HG02763 (cell line): ENCODE results near the gene FLT3LG.
A peak's percentile ranks its signal among the peaks of the same experiment; 100 is the strongest.

ENCODE experiments used
- ATAC-seq: cut with Tn5 transposase; IDR thresholded peaks from one replicate; pipeline ENCODE4 v1.9.1; 2021; ENCODE audit warnings: mild to moderate bottlenecking, moderate library complexity; ENCODE audit not compliant: unreplicated experiment

FLT3LG gene, protein sequence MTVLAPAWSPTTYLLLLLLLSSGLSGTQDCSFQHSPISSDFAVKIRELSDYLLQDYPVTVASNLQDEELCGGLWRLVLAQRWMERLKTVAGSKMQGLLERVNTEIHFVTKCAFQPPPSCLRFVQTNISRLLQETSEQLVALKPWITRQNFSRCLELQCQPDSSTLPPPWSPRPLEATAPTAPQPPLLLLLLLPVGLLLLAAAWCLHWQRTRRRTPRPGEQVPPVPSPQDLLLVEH

DNA sequence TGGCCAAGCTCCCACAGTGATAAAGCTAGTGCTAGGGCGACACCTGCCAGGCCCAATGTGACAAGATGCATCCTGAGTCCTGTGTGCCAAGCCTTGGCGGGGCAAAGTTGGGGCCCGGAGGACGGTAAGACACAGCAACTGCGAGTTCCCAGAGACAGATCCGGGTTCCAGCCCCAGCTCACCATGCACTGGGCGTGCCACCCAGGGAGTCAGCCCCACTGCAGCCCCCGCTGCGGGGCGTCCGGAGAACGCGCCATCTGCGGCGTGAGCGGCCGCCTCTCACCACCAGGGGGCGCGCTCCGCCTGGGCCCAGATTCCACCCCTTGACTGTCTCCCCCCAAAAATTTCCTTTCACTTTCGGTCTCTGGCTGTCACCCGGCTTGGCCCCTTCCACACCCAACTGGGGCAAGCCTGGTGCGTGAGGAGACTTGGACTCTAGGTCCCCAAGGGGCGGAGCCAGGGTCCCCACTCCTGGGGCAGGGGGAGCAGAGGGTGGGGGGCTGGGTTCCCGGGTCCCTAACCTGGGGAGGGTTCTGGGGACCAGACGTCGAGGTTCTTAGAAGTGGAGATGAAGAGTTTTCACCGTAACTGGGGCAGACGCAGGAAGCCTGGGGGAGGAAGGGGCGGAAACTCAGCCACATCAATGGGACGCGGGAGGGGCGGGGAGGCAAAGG, at the start of gene FLT3LG:
FLT3LG (plus strand) TSS at position 348 of the 674 bp plus-strand sequence. CDS start 425 bp downstream, outside the sequence.
- peak; percentile 62 for ATAC-seq

DNA sequence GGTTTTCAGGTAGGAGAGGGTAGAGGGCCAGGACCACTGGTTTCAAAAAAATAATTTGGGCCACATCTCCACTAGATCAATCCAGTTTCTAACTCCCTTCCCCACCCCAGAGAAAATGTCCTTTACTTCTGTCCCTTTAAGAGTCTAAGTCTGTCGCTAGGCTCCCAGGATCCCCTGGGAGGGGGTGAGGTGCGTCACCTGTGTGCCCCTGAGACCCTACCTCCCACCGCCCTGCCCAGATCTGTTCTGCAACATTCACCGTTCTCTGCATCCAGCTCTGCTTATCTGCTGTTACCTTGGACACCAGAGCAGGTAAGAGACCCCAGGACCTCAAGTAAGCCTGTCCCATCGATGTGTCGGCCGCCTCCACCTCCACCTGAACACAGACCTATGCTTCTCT, 48.8 kb upstream of the FLT3LG start, which contains the start of gene GFY:
GFY (plus strand) TSS at position 211 of the 400 bp plus-strand sequence. CDS start 1,043 bp downstream, outside the sequence.
- ATAC-seq, result no peak

DNA sequence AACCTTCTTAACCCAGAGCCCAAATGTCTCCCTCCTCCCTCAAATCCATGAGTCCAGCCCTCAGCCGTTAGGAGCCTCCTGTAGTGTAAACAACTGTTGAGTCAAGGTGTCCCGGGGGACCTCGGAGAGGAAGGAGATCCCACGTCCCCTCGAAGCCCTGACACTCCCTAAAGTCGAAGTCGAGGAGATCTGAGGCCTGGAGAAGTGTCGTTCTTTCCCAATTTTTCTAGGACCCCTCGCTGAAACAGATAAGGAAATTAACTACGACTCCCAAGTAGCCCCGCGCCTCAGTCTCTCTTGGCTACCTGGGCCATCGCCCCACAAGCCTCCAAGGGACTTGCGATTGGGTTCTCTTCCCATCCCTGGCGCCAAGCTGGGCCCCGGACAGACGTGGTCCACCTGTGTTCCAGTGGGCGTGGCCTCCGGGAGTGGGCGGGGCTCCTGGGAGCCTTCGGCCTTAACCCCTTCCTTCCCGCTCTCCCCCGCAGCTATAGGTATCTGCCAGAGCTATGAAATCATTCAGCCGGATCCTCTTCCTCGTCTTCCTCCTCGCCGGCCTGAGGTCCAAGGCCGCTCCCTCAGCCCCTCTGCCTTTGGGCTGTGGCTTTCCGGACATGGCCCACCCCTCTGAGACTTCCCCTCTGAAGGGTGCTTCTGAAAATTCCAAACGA, 48.0 kb upstream of the FLT3LG start:
- no peak for ATAC-seq

DNA sequence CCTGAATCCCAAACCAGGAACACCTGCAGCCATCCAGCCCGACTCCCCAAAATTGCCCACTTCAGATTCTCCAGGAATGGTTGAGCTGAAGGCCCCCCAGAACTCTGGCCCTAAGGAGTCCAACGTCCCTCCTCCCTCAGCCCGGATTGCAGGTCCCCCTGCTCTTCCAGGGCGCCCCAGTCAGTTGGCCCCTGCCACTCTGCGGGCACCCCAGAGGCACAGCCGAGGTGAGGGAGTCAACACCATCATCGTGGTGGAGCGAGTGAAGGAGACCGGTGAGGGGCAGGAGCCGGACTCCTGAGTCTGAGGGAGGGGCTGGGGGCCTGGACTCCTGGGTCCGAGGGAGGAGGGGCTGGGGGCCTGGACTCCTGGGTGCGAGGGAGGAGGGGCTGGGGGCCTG, 46.7 kb upstream of the FLT3LG start:
- no peak for ATAC-seq

DNA sequence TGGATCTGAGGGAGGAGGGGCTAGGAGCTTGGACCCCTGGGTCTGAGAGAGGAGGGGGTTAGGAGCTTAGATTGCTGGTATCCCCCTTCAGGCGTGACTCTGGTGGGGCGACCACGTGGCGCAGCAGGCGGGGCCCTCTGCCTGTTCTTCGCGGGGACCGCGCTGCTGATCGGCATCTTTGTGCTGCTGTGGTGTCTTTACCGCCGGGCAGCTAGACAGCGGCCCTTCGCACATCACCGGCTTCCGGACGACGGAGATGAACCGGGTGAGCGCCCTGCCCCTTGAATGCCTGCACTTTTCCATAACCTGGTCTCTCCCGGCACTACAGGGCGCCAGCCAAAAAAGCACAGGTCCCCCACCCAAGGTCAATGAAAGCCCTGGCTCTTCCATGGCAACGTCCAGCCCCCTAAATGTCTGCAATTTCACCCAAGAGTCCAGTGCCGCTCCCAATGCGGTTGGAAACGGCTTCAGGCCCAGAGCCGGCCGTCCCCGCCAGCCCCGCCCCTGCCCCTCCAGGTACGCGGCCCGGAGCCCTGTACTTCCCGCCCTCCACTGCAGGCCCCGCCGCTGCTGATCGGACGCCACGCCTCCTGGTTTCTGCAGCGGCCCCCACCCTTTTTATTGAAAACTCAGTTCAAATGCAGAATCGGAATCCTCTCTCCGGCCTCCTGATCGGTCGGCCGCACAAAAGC, 46.0 kb upstream of the FLT3LG start:
- no peak for ATAC-seq

DNA sequence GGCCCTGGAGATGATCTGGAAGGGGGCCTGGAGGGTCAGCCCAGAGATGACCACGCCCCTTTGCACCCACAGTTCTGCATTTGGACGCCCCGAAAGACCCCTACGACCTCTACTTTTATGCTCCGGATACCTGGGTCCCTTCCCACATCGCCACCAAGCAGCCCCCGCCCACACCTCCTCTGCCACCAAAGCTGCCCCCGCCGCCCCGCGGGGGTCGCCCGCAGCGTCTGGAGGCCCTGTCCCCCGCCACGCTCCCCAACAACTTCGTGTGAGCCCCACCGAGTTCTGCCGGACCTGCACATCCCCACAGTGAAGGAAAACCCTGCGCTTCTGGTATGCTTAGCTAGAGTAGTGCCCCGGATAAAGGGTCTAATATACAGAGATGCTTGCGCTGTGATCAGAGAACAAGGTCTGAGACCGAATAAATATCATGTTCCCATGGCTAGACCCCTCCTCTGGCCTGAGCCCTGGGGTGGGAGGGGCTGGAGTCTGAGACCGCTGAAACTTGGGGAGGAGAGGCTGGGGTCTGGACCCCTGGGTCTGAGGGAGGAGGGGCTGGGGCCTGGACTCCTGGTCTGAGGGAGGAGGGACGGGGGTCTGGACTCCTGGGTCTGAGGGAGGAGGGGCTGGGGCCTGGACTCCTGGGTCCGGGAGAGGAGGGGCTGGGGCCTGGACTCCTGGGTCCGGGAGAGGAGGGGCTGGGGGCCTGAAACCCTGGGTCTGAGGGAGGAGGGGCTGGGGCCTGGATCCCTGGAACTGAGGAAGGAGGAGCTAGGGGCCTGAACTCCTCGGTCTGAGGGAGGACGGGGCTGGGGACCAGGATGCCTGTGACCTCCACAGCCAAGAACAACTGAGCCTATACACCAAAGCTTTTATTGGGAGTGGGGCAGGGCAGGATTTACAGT, 45.2 kb upstream of the FLT3LG start:
- no peak for ATAC-seq

DNA sequence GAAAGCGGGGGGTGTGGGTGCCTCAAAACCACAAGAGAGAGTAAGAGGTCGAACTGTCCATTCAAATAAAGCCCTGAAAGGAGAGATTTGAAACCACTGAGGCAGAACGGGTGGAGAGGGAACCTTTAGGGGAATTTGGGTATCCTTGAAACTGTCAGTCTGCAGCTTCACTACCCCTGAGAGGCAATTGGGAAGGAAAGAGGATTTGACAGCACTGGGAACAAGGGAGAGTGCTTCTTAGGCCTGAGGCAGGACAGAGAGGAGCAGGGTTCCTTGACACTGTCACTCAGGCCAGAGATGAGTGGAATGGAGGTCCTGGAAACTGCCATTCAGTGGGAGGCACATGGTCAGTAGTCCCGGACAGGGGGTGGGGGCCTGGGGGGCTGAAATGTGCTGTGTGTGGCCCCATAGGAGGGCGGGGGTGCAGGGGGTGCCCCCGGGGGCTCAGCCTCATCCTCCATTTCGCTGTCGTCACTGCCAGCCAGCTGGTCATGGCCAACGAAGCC, 43.8 kb upstream of the FLT3LG start:
- no peak for ATAC-seq

DNA sequence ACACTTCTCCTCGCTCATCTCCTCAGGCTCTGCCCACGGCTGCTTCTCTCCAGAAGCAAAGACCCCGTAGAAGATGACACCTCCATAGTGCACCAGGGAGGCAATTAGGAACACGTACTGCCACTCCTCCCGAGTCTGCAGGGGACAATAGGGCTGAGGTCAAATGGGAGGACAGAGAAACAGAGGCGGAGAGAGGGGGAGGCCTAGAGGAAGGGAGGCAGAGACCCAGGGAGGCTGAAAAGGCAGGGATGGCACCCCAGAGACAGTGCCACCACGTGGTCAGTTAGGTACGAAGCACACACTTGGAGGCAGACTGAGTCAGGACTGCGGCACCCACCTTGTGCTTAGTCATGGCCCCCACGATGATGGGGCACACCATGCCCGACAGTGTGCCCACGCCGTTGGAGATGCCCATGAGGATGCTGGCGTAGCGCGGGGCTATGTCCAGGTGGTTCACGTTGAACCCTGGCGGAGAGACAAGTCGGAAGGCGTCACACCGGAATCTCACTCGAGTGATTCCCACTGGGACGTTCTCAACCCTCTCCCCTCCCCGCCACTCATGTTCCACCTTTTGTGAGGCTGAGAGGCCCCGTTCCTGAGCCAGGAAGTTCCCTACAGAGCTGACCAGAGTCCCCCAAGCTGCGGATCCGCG, 43.2 kb upstream of the FLT3LG start:
- no peak for ATAC-seq

DNA sequence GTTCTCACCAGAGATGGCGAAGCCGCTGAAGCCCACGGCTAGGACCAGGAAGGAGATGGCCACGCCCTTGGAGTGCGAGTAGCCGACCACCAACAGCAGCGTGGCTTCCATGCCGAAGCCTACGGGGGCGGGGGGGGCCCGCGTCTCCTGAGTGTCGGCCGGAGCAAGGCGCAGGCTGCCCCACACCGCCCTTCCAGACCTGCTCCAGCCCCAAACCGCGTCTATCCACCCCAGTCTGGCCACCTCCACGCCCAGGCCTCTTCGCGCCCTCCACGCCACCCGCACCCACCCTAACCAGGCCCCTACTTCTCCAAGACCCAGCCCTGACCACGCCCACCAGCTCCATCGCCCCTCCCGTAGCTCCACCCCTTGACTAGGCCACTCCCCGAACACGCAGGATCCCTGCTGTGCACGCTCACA, 42.7 kb upstream of the FLT3LG start:
- no peak for ATAC-seq

DNA sequence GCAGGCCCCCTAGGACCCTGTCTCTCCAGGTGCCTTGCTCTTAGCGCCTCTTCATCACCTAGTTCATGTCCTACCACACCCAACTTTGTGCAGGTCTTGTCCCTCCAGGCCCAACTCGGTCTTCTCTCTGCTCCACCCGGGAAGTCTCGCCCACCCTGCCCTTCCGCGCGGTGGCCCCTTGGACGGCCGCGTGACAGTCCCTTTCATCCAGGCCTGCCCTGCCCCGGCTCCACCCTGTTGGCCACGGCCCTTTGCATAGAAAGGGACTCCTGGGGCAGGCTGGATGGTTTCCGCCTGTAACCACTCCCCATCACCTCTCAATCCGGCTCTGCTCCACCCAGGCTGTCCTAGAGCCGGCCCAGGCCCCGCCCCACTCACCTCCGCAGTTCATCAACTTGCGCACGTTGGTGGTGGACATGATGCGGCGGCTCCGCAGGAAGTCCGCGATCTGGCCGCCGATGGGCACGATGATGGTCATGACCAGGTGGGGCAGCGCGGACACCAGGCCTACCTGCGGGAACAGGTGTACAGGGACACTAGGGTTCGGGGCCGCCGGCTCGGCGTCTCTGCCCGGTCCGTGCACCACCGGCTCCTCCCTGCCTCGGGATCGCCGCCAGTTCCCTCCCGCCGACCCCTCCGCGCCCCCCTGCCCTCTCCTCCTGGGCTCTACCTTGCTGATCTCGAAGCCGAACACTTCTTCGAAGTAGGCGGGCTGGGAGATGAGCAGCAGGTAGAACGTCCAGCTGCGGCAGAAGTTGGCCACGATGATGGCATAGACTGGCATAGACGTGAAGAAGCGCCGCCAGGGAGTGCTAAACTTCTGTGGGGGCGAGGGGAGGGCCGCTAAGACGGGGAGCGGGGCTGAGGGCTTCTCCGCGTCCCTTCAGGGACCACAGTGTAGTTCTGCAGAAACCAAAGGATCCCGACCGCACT, 41.6 kb upstream of the FLT3LG start:
- ATAC-seq, result no peak

DNA sequence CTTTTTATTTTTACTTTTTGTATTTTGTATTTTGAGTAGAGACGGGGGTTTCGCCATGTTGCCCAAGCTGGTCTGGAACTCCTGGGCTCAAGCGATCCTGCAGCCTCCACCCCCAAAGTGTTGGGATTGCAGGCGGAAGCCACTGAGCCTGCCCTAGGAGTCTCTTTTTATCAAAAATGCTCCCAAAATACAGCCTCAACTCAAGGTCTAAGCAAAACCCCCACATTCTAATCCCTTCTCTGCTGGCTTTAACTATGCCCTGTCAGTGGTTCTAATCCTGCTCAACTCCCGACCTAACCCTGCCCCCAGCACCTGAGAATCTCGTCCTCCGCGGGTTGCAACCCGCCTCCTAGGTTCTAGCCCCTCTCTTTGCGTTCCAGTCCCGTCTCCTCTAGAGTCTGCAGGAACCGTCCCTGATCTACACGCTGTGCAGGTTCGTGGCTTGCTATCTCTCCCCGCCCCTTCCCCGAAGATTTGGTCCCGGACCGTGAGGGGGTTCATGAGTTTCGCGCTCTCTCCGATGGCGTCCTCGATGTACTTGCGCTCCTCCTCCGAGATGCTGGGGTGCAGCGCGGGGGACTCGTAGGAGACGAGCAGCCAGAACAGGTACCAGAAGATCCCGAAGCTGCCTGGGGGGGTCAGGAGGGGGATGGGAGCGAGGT, 40.6 kb upstream of the FLT3LG start:
- ATAC-seq, result no peak

DNA sequence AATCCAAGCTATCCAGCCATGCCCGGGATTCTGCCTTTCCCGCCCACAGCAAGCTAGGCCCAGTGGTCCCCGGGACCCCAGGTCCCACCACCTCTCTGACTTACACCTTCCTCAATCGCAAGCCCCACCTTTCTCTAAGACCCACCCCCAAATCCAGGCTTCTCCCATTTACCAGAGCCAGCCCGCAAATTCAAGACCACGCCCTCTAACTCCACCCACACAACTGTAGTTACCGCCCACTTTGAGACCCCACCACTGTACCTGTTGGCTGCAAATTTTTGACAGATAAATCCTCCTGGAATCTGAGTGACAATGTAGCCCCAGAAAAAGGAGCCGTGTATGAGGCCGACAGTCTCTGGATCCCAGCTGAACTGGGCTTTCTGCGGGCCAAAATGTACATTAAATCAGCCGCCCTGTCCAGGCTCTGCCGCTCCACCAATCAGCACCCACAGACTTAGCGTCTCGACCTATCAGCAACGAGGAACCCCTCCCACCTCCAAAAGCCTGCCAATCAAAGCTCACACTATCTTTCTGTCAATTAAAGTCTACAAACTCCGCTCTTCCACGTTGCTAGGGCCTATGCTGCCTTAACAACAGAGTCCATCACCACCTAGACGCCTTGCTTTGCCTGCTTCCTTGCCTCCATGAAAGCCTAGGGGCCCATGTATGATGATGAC, 39.0 kb upstream of the FLT3LG start:
- no peak for ATAC-seq

DNA sequence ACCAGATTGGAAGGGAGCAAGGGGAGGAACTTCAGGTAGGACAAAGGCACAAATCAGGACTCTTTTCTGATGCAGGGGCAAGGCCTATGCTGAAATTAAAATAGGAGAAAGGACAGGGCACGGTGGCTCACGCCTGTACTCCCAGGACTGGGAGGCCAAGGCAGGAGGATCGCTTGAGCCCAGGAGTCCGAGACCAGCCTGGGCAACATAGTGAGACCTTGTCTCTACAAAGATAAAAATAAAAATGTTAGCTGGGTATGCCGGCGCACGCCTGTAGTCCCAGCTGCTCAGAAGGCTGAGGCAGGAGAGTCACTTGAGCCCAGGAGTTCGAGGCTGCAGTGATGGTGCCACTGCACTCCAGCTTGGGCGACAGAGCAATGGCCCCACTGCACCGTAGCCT, 38.3 kb upstream of the FLT3LG start:
- no peak for ATAC-seq

DNA sequence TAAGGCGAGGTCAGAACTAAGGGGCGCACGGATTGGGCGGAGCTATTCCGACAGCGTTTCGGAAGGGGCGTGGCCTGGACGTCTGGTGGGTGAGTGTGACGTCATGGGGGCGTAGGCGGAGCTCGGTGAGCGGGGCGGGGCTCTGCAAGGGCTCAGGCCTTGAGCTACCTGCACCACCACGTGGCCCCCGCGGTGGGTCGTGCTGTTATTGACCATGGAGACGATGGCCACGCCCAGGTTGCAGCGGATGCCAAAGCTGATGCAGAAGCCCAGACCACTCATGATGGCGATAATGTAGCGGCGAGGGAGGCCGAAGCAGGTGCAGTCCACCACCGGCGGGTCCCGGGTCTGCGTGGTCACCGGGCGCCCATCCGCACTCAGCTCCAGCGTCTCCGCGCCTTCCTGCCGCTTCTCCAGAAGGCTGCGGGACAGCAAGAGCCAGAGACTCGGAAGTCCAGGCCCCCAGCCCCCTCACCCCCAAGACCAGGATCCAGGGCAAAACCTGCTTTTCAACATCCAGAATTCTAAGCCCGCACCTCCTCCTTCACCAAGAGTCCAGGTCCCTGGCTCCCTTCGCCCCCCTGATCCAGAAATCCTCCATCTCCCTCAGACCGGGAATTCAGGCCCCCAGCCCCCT, 37.5 kb upstream of the FLT3LG start:
- ATAC-seq, result no peak

DNA sequence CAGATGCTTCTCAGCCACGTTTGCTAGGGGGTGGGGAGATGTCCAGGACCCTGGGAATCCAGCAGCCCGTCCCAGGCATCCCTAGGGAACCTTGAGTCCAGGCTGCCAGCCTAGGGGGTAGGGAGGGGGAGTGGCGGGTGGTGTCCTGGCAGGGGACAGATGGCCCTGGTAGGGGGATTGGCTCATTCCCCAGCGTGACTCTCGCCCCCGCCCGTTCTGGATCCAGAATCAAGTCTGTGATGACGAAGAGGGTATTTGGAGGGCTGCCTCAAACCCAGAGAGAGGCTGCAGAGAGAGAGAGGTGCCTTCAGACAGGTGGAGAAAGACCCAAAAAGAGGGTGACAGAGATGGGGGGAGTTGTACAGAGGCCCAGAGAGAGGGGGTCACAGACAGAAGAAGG, 36.8 kb upstream of the FLT3LG start:
- ATAC-seq, result no peak

DNA sequence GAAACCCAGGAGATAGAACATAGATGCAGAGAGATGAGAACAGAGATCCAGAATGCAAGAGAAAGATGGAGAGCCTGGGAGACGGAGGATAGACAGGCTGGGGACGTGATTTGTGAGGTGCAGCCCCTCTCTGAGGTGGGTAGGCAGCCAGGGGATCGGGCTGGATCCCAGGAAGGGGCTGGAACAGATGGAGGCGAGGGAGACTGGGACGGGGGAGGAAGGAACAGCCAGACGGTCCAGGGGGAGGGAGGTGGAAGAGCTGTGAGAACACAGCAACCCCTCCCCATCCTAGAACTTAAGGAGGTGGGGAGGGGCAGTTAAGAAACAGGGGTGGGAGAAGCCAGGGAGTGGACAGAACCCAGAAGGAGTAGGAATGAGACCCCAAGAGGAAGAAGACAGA, 35.8 kb upstream of the FLT3LG start:
- ATAC-seq, result no peak

DNA sequence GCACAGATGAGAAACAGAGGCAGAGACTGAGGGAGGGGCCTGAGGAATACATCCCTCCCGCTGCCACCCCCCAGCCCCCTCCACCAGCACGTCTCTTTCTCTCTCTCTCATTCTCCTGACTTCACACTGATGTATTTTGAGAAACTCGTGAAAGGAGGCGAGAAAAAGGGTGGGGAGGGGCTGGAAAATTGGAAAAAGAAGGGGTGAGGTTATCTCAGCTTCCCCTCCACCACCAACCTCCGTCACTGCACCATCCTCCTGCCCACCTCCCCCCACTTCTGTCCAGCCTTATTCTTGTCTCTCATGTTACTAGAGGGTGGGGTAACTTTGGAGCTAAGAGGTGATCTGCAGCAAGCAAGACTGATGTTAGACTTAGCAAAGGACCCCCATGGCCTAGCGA, 34.2 kb upstream of the FLT3LG start:
- ATAC-seq, result no peak
